Measurements from ENCODE around the gene GAS2L1. TPM values are rescaled to one million over a fixed set of nuclear protein-coding genes. Genes with fewer than 3 reads are reported as not detected.

The GAS2L1 gene
- polyA plus RNA-seq, 2 of the 4 experiments (the other 2 are of a cell fraction): 7.6 to 17.2 TPM

DNA sequence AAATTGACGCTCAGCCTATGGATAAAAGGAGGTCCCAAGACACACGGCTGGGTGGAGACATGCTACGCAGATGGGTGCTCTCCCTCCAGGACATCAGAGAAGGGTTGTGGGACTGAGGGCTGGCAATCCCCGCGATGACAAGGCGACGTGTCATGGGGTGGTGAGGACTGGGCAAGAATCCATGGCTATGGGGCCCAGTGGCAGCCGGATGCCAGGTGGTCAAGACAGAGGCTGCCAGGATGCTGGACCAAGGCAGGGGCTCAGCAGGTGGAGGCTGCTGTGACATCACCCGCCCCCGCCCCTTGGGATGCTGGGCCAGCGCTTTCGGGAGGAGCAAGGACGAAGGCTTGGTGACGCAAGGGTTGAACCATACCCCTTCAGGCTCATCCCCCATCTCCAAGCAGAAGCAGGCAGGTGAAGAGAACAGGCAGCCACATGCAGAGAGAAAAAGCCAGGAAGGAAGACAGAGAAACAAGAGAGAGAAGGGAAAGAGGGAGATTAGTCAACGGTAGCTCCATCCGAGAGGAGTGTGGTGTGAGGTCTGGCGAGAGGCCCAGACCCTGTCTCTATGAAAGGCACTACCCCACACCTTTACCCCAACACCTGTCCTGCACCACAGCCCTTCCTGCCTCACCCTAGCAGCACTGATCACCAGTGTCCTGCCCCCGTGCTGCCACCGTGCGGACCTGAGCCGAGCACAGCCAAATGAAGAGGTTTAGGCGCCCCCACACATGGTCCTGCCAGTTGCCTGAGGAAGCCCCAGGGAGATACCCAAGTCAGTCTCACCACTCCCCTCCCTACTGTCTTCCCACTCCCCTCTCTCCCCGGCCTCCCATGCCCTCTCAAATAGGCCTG lies 33.2 kb downstream of the GAS2L1 start:
- ChIA-PET POLR2A (no interaction called here), CTCF (no interaction called here)
- Histone ChIP-seq H3K4me1 (peaks cover 11% of the 10 kb centered on the region; the same call in 2 of the 3 replicates), H3K4me2 (no peak overlapping the region), H3K4me3 (no peak overlapping the region), H3K9me3 (no peaks in the 10 kb centered on the region), H3K27ac (no peak overlapping the region)
- TF ChIP-seq JUN (IDR thresholded peaks at IDR 0.05): no peak
- ATAC-seq (no peak), FAIRE-seq (no peak), DNase-seq (ENCODE audit: low read depth in 1 of 2, low spot score in 1 of 2) (no peak)
- 91% methylated on average over 21 of the region's 23 CpGs for whole genome bisulfite sequencing (ENCODE audit: missing lambda C conversion rate)

DNA sequence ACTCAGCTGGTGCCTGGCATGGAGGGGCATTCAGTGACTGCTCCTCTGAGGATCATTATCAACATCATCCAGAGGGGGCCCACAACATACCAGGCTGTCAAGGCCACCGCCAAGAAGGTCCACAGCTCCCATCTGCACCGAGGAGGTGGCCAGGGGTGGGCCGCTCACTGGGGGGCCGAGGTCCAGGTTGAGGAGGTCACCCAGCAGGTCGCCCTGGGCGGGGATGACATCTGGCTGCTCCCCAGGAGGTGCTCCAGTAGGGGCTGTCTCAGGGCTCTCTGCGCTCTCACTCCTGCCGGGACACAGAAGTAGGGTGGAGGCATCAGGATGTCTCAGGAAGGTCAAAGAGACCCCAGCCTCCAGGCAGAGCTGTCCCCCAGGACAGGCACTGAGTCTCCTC lies 34.1 kb downstream of the GAS2L1 start:
- Histone ChIP-seq H3K4me1 (peaks cover 8% of the 10 kb centered on the region; the same call in 1 of the 3 replicates), H3K4me3 (no peak overlapping the region), H3K9me3 (no peaks in the 10 kb centered on the region), H3K27ac (no peak overlapping the region), H3K4me2 (no peak overlapping the region)
- no peak for ATAC-seq
- no peak for TF ChIP-seq TFCP2L1 (CRISPR knock-in tag; IDR thresholded peaks at IDR 0.05)
- no peak for TF ChIP-seq FOSB (CRISPR knock-in tag; IDR thresholded peaks at IDR 0.05)
- no peak for TF ChIP-seq FOXS1 (CRISPR knock-in tag; IDR thresholded peaks at IDR 0.05)
- no peak for TF ChIP-seq POLR2AphosphoS2 (conservative IDR thresholded peaks at IDR 0.05; ENCODE audit: low read length)
- TF ChIP-seq, protein P1, sequence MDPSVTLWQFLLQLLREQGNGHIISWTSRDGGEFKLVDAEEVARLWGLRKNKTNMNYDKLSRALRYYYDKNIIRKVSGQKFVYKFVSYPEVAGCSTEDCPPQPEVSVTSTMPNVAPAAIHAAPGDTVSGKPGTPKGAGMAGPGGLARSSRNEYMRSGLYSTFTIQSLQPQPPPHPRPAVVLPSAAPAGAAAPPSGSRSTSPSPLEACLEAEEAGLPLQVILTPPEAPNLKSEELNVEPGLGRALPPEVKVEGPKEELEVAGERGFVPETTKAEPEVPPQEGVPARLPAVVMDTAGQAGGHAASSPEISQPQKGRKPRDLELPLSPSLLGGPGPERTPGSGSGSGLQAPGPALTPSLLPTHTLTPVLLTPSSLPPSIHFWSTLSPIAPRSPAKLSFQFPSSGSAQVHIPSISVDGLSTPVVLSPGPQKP (IDR thresholded peaks at IDR 0.05; ENCODE audit: low read depth, low read length): no peak
- TF ChIP-seq CBX8 (IDR thresholded peaks at IDR 0.05): no peak
- TF ChIP-seq RCOR1 (IDR thresholded peaks at IDR 0.05; ENCODE audit: low read depth, low read length): no peak
- no peak for TF ChIP-seq TP53 (CRISPR knock-in tag; IDR thresholded peaks at IDR 0.05)
- no peak for TF ChIP-seq KDM1A (IDR thresholded peaks at IDR 0.05; ENCODE audit: low read depth)
- DNase-seq (ENCODE audit: low read depth in 1 of 2, low spot score in 1 of 2): no peak
- FAIRE-seq: no peak
- 89% methylated on average over 3 of the region's 8 CpGs for WGBS (ENCODE audit: missing lambda C conversion rate)
- POLR2A ChIA-PET: no interaction called here
- CTCF ChIA-PET: no interaction called here

DNA sequence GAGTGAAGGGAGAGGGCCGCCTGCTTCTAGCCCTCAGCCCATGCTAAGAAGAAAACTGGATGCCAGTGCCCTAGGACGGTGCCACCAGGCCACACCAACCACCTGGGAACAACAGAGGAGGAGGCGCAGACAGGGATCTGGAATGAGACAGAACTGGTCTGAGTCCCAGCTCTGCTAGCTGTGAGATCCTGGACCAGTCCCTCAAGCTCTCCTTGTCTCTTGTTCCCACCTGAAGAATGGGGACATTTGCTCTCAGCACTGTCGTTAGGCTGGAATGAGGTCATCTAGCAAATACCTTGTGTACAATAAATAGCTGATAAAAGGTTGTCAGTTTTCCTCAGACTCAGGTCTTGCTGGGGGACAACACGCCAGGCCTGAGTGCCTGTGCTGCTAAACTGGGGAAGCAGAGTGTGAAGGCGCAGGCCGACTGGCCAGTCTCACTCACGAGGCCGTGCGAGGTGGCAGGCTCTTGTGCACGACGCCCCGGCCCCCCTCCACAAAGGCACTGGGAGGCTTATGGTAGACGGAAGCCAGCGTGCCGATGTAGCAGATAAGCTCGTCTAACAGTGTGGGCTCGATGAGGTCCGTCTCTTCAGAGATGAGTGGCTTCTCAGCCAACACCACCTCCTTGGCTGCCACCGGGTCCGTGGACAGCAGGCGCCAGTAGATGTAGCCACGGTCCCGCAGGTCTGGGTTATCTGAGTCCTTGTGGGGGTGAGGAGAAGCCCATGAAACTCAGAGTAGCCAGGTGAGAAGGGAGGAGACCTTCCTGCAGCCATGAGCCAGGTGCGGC lies 34.8 kb downstream of the GAS2L1 start:
- WGBS (ENCODE audit: missing lambda C conversion rate): 91% methylated on average over 20 of the region's 25 CpGs
- TF ChIP-seq ZC3H11A (IDR thresholded peaks at IDR 0.05): no peak
- TF ChIP-seq TP53 (CRISPR knock-in tag; IDR thresholded peaks at IDR 0.05): no peak
- FAIRE-seq (no peak), ATAC-seq (no peak), DNase-seq (ENCODE audit: low read depth in 1 of 2, low spot score in 1 of 2) (no peak)
- H3K9me3 ChIP-seq: no peaks in the 10 kb centered on the region
- peaks cover 8% of the 10 kb centered on the region; the same call in 1 of the 3 replicates for H3K4me1 ChIP-seq
- no peak overlapping the region for H3K27ac ChIP-seq
- H3K4me3 ChIP-seq: no peak overlapping the region
- ChIA-PET POLR2A (no interaction called here), CTCF (no interaction called here)
- H3K4me2 ChIP-seq: no peak overlapping the region

DNA sequence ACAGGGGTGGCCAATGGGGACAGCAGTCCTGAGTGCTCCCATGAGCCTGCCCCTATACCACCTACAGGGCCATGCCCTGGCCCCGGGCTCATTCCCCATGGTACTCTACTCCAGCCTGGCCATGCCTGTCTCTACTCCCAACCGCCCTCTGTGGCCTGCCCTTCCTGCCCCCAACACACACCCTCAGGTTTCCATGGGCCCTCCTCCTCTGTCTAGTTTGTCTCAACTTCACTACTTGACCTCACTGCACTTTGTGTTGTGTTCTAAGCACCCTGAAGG lies 35.3 kb downstream of the GAS2L1 start:
- Histone ChIP-seq H3K4me2 (no peak overlapping the region), H3K9me3 (no peaks in the 10 kb centered on the region), H3K27ac (no peak overlapping the region), H3K4me1 (peaks cover 8% of the 10 kb centered on the region; the same call in 1 of the 3 replicates), H3K4me3 (no peak overlapping the region)
- DNase-seq (ENCODE audit: low read depth in 1 of 2, low spot score in 1 of 2): no peak
- CTCF ChIA-PET: no interaction called here
- no peak for ATAC-seq
- no peak for FAIRE-seq
- WGBS (ENCODE audit: missing lambda C conversion rate): 91% methylated on average over 2 of the region's 2 CpGs
- POLR2A ChIA-PET: no interaction called here
- TF ChIP-seq NPAS2 (CRISPR knock-in tag; IDR thresholded peaks at IDR 0.05; ENCODE audit: borderline replicate concordance) (no peak), EP300 (IDR thresholded peaks at IDR 0.05) (no peak), MYC (IDR thresholded peaks at IDR 0.05; ENCODE audit: borderline replicate concordance, low read length) (no peak)
- TF ChIP-seq, protein P2, sequence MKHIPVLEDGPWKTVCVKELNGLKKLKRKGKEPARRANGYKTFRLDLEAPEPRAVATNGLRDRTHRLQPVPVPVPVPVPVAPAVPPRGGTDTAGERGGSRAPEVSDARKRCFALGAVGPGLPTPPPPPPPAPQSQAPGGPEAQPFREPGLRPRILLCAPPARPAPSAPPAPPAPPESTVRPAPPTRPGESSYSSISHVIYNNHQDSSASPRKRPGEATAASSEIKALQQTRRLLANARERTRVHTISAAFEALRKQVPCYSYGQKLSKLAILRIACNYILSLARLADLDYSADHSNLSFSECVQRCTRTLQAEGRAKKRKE (CRISPR knock-in tag; IDR thresholded peaks at IDR 0.05; ENCODE audit: low read depth): no peak
- TF ChIP-seq, protein P3, sequence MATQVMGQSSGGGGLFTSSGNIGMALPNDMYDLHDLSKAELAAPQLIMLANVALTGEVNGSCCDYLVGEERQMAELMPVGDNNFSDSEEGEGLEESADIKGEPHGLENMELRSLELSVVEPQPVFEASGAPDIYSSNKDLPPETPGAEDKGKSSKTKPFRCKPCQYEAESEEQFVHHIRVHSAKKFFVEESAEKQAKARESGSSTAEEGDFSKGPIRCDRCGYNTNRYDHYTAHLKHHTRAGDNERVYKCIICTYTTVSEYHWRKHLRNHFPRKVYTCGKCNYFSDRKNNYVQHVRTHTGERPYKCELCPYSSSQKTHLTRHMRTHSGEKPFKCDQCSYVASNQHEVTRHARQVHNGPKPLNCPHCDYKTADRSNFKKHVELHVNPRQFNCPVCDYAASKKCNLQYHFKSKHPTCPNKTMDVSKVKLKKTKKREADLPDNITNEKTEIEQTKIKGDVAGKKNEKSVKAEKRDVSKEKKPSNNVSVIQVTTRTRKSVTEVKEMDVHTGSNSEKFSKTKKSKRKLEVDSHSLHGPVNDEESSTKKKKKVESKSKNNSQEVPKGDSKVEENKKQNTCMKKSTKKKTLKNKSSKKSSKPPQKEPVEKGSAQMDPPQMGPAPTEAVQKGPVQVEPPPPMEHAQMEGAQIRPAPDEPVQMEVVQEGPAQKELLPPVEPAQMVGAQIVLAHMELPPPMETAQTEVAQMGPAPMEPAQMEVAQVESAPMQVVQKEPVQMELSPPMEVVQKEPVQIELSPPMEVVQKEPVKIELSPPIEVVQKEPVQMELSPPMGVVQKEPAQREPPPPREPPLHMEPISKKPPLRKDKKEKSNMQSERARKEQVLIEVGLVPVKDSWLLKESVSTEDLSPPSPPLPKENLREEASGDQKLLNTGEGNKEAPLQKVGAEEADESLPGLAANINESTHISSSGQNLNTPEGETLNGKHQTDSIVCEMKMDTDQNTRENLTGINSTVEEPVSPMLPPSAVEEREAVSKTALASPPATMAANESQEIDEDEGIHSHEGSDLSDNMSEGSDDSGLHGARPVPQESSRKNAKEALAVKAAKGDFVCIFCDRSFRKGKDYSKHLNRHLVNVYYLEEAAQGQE (IDR thresholded peaks at IDR 0.05): no peak

All from A549 (cell line).